ENCODE results near the gene PCSK7. TPM values are rescaled to one million over a fixed set of nuclear protein-coding genes. Genes with fewer than 3 reads are reported as not detected.
A peak's percentile ranks its signal among the peaks of the same experiment; 100 is the strongest.

The PCSK7 gene
- total RNA-seq, 1 donor from 2014 or later: 67.0 TPM

DNA sequence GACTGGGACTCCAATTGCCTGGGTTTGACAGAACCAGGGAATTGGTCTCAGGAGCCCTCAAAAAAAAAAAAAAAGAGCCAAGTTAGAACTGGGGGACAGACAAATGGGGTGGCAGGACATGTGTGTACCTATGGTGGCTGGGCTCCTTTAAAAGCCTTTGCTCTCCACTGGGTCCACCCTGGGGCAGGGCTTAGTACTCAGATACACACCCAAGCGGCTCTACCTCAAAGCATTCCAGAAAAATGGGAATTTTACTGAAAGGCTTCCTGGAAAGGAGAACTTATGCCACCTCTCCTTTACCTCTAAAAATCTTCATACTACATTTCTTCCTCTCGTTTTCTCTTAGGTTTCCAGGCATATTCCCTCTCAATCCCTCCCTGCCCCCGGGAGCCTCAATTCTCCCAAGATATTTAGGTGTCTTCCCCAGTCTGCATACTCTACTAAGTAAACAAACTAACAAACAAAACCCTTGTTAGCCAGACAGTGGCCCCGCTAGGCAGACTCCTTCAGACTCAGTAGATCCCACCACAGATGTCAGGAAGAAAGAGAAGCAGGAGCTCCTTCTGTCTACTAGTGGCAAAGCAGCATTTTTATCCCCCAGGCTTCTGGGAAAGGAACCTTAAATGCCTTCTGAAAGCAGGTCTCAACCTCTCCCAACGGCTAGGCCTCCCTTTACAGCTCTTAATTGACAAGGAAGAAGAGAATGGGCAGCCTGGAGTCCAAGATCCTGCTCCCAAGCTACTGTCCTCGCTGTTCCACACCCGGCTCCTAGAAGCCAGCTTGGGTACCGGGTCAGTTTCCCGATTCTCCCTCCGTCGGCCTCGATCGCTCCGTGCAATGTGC, 653 bp downstream of the PCSK7 start:
- no peak for DNase-seq (ENCODE audit: low spot score)

- no peak for DNase-seq (ENCODE audit: low spot score)
Measured at GRCh38 chr11:117230286-117230961, 1.4 kb downstream of the PCSK7 start.

GRCh38 chr11:117229931-117230285, 2.0 kb downstream of the PCSK7 start:
- DNase-seq (ENCODE audit: low spot score): no peak

- DNase-seq (ENCODE audit: low spot score): no peak
Measured at GRCh38 chr11:117229411-117229810, 2.5 kb downstream of the PCSK7 start.

DNA sequence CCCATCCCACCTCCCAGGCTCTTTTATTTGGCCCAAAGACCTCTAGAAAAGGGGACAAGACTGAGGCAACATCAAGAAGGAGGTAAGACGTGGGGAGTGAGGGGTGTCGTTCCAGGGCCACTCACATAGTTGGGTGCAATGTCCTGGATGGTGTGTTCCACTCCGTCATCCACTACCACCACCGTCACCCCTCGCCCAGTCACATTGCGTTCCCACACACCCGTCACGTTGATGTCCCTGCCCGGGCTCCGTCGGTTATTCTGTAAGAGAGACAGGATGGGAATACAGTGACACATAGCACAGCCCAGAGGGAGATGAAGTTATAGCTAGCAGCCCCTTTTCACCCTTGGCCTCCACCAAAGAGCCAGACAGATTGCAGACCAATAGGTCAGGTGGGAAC, 3.8 kb downstream of the PCSK7 start:
- DNase-seq (ENCODE audit: low spot score): no peak

- DNase-seq (ENCODE audit: low spot score): peak; percentile 60
Measured at GRCh38 chr11:117226388-117227385, 5.2 kb downstream of the PCSK7 start.

DNA sequence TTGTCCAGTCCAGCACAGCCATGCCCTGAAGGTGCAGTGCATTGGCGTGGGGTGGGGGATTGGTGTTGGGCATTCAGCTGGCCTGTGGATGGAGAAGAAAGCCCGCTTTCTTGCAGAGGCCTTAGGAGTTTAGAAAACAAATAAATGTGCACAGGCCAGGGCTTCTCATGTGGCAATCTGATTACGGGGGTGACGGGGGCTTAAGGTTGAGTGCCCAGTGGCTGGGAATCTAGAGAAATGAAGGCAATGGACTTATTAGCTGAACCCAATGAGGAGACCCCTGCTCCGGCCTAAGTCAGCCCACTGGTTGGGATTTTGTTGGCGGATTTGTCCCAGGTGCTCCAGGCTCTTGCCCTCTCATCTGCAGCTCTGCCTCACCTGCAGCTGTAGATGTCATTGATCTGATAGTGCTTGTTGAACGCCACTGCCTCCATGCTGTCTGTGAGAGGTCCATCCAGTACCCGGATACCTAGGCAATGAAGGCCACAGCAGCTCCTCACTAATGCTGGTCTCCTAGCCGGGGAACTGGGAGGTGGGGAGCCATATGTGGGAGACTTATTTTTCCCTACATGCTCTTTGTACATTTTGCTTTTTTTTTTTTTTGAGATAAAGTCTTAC, 6.2 kb downstream of the PCSK7 start:
- no peak for DNase-seq (ENCODE audit: low spot score)

GRCh38 chr11:117223741-117224689, 7.9 kb downstream of the PCSK7 start:
- no peak for DNase-seq (ENCODE audit: low spot score)

GRCh38 chr11:117222991-117223740, 8.7 kb downstream of the PCSK7 start:
- DNase-seq (ENCODE audit: low spot score): no peak

- DNase-seq (ENCODE audit: low spot score): no peak
Measured at GRCh38 chr11:117221775-117222517, 9.9 kb downstream of the PCSK7 start.

GRCh38 chr11:117220999-117221774, 10.7 kb downstream of the PCSK7 start:
- no peak for DNase-seq (ENCODE audit: low spot score)

DNA sequence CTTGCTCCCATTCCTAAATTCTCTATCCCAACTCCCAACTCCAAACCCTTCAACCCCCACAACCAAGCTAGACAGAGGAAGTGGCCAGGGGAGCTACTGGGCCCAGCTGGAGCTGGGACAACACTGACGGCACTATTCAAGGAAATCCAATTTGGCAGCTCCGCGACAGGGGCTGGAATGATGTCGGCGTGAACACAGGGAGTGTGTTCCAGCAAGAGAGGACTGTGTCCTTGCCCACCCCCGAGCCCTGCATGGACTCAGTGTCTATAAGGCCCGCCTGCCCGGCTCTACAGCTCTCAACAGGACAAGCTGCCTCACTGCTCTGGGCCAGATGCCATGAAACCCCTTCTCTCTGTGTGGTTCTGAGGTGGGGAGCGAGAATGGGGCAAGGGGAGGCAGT, 11.3 kb downstream of the PCSK7 start:
- DNase-seq (ENCODE audit: low spot score): no peak

DNA sequence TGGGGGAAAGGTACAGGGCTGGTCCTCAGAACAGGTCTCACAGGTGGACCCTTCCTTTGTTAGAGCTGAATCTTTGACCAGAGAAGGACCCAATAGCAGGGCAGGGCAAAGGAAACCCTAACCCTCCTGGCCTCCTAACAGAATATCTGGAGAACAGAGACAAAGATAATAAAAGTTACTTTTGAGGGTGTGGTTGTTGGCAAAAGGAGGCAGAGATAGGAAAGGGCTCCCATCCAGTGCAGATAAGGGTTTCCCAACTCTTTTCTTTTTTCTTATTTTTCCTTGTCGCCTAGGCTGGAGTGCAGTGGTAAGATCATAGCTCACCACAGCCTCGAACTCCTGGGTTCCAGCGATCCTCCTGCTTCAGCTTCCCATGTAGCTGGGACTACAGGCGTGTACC, 11.9 kb downstream of the PCSK7 start:
- DNase-seq (ENCODE audit: low spot score): no peak

DNA sequence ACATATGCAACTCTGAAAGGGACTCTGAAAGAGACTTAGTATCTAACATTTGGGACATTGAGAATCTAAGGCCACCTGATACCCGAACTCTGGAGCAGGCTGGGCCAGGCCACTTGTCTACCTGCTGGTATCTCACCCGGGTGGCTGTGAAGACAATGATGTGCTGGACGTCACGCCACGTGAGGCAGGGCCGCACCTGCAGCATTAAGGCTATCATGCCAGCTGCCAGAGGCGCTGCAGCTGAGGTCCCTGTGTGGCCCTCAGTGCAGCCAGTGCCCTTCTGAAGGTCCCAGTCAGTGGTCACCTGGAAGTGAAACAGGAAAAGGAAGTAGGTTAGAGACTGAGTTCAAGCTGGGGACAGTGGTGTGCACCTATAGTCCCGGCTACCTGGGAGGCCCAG, 12.4 kb downstream of the PCSK7 start:
- no peak for DNase-seq (ENCODE audit: low spot score)

DNA sequence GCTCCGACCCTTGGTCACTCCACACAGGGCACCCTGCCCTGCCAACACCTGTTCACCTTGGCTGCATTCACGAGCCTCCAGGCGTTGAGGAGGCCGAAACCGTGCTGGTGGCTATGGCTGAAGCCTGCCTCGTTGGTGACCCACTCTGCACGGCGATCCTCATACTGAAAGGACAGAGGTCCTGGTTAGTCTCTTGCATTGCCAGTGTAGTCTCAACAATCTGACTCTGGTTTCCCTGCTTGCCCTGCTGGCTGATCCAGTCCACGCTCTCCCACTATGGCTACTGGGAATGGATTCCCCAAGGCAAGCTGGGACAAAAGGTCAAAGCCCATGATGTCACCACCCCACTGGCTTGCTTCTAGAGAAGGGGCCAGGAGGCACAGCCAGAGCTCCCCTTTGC, 12.9 kb downstream of the PCSK7 start:
- no peak for DNase-seq (ENCODE audit: low spot score)

DNA sequence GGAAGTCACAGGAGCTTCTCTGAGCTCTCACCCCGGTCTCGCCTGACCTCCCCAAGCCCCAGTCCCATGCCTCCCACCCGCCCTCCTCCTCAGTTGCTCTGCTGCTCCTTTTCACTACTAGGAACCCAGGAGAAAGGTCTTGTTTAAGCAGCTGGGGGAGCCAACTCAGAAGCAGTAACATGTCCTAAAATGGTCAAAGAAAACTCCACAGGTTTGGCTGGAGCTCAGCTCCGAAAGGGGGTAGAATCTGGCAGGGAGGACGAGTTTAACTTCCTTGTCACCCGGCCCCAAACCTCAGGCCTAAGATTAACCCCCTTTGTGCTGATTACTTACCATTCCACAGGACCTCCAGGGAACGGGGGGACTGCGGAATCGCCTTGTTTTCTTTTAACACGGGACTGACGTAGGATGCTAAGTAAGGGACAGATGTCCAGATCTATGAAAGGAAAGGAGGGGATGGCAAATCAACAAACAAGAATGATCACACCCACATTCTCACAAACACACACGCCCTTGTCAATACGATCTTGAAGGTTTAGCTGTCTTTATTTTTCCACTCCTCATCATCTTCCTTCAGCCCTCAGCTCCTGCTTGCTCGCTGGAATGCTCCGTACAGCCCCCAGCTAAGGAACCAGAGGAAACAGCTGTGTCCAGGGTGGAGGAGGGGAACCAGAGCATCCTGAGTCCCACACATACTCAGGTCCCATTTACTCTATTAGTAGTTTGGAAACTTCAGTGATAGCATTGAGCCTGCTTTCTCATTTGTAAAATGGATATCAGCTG, 13.5 kb downstream of the PCSK7 start:
- DNase-seq (ENCODE audit: low spot score): no peak

All from mucosa of gallbladder (tissue), 1 donor.